CD4-positive, alpha-beta T cell treated with Interleukin-21 for 1 hour (primary cell): ENCODE measurements around the gene TMOD2.

Experiments used
- DNase-seq: peaks from one replicate; pipeline ENCODE4 v3.0.0-alpha.2; 2020

Gene TMOD2

DNA sequence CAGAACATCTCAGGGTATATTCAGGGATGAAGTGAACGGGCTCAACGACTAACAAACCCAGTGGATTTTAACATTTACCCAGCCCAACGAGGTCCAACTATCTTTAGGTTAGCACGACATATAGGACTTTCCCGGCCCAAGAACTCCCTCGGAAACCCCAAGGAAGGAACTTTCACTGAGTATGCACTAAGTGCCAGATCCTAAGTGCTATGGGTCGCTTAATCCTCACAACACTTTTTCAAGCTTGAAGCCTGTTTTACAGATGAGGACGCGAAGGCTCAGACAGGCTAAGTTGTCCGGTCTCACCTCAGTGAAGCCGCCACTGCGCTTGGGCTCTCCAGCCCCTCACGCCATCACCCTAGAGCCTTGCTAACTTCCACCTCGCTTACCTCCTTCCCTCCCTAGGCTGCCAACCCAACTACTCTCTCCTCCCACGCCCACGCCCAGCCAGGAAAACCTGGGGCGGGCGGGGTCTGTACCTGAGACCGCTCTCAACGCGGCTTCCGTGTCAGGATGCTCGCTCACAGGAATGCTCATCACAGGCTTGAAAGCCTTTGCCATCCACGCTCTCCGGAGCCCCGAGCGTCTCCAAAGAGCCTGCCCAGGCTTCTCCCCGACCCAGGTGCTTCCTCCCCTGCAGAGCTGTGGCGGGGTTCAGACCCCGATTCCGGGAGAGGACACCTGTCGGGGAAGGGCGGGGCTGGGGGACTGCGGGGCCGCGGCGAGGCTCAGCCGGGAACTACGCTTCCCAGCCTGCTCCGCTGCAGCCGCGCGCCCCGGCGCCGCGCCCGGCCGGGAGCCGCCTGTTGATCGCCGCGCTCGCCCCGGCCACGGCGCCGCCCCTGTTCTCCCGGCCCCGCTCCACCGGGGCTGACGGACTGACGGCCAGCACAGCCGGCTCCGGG is at the start of gene TMOD2:
Gene TMOD2, plus strand, starts transcription at position 806 of the 905 bp plus-strand sequence. CDS start 14,845 bp downstream, outside the sequence.
- peak; percentile 57 for DNase-seq

DNA sequence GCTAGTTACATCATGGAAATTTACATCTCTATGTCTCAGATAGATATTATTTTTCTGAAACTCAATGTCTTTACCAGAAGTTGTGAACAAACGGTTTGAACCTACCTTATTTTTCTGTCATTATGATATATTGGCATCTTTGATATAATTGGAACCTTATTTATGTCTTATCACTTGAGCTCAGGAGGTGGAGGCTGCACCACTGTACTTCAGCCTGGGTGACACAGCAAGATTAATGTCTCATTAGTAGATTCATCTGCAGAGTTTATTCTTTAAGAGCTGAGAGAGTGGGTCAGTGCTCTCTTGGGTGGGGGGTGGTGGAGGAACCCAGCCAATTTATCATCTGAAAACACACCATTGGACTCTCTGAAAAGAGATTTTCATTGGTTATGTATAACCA is 48.7 kb upstream of the TMOD2 start:
- DNase-seq, result no peak

DNA sequence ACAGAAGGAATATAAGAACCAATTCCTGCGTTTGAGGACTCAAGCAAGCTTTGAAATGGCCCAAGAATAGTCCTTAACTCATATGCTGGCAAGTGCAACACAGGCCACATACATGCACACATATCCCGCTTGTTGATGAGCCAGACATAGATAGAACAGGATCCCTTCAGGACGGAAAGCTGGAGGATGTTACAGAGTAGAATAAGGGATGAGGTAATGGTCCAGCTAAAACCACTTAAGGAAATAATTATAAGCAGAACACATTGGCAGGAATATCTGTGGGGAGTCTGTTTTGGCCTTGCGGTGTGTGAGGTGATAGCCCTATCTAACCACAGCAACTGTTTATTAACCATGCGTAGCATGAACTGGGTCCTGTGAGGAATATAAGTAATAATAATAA is 45.1 kb upstream of the TMOD2 start:
- DNase-seq, result no peak

DNA sequence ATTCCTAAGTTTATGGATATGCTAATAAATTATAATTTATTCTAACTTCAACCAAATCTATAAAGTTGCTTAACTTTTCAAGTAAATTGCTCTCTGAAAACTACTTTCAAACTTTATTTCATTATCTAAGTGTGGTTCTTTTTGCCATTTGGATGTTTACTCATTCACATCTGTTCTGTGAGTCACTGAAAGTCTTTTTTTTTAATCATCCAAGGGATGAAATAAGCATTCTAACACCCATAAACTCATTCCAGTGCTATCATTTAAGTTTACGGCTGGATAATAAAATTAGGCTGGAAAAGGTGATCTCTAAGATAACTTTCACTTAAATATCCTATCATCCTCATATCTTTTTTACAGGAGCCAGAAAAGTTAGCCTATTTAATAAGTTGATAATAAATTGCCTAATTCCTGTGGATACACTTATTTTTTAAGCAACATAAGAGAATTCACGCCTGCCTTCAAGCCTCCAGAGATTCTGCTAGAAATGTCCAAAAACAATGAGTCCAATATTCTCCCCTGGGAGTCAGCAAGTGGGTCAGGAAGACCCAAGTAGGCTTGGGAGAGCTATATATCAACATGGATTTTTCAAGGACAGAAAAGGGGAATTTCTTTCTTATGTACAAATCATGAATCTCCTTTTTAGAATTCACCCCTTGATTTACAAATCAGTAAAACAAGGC is 44.3 kb upstream of the TMOD2 start:
- DNase-seq, result no peak

DNA sequence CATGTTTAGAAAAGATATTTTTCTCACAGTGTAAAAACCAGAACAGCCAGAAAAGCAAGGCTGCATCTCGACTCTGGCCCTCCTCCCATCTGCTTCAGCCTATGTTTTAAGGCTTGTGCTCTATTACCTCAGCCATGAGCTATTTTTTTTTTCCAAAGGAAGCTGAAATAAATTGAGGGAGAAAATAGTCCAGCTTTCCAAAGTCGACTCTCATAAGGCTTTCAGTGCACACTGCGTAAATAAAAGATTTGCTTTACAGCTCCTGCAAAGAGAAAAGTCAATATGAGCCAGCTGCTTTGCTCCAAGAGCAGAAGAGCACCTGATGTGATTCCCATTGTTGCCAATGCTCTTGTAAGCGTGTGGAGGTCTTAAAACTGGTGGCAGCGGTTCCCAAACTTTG is 43.4 kb upstream of the TMOD2 start:
- DNase-seq, result no peak

DNA sequence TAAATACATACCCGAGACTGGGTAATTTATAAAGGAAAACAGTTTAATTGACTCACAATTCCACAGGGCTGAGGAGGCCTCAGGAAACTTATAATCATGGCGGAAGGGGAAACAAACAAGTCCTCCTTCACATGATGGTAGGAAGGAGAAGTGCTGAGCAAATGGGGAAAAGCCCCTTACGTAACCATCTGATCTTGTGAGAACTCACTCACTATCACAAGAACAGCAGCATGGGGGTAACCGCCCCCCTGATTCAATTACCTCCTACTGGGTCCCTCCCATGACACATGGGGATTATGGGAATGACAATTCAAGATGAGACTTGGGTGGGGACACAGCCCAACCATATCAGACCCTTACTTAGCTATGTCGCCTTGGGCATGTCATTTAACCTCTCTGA is 42.4 kb upstream of the TMOD2 start:
- no peak for DNase-seq

DNA sequence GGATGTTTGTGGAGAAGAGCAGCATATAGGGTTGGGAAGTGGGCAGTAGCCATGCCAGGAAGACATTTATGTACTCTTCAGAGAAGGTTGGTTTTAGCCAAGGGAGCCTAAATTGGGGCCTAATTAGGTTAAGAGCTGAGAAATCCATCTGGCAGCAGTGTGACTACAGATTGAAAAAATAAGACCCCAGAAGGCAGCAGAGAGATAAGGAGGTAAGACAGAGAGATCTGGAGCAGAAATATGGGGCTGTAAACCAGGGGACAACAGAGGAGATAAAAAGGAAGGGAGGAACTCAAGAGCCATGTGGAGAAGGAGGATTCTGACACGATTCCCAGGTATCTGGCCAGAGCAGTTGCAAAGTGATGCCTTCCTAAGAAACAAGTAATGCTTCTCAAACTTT is 37.2 kb upstream of the TMOD2 start:
- DNase-seq, result no peak

DNA sequence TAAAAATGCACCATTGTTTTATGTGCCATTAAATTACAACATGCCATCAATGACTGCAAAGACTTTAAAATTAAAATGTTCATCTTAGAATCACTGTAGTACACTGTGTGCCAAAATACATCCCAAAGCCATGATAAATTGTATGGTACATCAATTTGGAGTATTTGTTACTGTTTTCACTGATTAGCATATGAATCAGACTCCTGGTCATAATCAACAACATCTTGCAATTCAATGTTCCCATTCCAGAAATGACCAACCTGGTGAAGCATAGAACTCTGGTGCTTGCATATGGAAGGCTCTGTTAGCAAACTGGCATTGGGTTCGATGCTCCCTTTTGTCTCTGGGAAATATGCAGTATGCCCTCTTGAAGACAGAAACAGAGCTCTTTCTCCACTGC is 36.5 kb upstream of the TMOD2 start:
- DNase-seq, result no peak

DNA sequence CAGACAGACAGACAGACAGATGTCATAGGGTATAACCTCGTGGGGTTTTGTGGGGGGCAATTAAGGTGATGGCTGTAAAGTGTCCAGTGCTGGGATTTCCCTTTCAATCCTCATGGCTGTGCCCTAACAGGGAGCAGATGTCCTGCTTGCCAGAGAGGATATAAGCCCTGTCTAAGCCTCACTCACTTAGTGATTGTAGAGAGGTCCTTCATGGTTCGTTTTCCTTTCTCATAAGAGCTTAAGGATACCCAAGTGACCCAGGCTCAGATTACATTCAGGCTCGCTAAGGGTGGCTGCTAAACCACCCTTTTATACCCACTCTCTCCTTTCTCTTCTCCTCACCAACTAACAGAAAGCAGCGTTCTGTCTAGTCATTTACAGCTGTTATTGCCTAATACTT is 33.2 kb upstream of the TMOD2 start:
- no peak for DNase-seq

DNA sequence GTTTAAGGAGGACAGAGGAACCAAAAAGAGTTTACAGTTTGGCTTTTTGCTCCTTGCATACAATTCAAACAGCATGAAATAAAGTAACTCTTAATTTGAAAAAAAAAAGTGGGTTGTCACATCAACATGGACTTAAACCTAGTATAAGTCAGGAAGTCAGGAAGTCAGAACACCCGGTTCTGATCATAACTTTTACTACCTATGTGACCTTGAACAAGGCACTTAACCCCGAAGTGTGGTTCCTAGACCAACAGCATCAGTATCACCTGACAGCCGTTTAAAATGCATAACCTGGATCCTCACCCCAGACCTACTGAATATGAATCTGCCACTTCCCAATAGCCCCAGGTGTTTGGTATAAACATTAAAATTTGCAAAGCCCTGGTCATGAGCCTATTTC is 32.7 kb upstream of the TMOD2 start:
- DNase-seq, result no peak

DNA sequence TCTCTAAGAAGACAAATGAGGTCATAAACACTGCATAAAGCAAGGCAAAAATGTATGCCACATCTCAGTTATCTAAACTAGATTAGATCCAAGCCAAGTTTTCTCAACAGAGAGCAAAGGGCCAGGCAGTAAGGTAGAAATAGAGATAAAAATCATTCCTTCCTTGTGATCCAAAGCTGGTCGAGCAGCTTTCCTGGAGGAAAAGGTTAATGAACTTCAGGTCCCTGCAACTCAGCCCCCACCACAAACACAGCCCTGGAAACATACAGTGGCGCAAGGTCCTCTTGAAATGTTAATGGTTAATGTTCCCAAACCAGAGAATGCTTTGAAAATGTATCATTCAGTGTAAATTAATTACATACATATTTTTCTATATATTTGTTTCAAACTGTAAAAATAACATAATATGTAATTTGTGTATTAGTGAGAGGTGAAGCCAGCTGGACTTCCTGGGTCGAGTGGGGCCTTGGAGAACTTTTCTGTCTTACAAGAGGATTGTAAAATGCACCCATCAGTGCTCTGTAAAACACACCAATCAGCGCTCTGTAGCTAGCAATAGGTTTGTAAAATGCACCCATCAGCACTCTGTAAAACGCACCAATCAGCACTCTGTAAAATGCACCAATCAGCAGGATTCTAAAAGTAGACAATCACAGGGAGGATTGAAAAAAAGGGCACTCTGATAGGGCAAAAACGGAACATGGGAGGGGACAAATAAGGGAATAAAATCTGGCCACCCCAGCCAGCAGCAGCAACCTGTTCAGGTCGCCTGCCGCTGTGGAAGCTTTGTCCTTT is 31.0 kb upstream of the TMOD2 start:
- DNase-seq, result no peak

DNA sequence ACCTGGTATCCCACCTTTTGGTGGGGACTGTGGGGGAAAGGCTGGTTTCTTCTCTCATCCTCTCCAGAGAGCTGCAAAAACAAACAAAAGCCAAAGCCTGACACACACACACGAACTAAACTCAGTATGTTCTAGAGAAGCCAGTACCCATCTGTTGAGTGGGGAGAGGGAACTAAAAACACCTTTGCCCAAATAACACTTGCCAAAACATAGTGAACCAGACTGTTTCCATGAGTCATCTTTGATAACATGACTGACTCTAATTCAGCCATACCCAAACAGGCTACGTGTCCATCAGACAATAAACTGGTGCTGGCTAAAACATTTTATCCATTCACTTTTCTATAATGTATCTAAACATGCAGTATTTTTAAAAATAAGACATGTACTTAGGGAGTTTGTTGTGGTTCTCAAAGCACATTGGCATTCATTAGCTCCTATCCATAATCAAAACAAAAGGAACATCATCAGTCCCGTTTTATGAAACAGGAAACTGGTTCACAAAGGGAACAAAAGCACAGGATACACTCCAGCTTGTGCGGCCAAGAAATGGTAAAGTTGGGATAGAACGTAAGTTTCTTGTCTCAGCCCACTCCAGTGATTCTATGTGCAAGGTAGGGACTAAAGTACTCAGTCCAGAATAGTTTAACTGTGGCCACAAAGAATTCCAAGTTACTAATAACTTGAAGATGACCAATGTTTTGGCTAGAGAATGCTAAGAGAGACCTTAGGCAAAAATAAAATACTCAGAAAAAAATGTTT is 30.0 kb upstream of the TMOD2 start:
- DNase-seq, result no peak

DNA sequence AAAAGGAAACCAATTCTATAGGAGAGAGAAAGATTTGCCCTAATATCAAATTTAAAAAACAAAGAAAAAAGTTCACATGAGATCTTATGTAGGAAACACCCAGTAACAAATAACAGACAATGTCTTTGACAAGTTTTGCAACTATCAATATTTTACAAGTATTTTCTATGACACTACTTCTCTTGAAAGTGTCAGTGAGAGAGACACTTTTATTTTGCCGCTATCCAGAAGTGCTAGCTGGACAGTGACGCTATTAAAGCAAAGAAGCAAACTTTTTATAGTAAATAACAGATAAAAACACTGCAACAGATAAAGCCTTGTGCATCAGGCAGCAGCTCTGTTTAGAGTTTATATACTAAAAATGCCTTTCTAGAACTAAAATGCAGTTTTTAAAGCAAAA is 27.2 kb upstream of the TMOD2 start:
- no peak for DNase-seq

DNA sequence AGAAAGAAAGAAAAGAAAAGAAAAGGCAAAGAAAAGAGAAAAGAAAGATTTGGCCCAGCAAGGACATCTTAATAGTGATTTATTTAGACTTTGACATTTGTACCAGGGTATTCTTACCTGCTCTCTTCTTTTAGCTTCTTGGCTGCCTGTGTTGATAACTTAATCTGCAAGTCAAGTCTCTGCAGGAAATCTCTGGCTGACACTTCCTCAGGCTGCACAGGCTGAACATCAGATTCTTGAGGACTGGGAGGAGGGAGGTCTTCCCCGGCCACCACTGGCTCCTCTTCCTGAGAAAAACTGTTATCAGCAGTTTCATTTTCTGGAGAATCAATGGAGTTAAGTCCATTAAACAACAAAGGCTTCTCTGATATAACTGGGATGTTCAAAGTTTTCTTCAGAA is 26.7 kb upstream of the TMOD2 start:
- DNase-seq, result no peak

DNA sequence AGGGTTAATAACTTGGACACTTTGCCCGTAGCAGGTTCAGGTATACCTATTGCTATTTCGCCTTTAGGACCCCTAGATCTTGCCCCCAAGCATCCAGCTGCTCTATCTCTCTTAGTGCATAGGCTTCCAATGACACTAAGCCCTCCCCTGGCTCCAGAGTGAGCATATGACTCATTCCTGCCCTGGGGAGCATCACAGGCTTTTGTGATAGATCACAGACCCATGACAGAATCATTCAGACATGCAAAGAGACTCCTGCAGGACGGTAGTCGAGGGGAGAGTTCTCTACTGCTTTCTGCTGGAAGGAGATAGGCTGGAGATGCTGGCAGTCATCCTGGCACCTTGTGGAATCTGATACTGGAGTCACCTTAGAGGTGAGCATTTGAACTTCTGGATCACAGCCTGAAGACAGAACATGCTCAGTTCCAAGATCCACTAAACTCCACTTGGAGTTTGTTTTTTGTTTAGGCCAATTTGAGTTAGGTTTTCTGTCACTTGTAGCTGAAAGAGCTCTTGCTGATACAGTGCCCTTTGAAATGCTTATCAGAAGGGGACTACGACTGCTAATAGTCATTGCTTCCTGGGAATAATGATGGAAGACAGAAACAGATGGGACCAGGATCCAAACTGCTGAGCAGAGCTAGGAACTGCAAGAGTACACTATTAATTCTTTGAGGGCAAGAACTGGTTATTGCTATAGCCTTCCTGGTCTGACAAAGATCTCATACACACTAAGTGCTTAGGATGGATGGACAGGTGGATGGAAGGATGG is 24.9 kb upstream of the TMOD2 start:
- no peak for DNase-seq

DNA sequence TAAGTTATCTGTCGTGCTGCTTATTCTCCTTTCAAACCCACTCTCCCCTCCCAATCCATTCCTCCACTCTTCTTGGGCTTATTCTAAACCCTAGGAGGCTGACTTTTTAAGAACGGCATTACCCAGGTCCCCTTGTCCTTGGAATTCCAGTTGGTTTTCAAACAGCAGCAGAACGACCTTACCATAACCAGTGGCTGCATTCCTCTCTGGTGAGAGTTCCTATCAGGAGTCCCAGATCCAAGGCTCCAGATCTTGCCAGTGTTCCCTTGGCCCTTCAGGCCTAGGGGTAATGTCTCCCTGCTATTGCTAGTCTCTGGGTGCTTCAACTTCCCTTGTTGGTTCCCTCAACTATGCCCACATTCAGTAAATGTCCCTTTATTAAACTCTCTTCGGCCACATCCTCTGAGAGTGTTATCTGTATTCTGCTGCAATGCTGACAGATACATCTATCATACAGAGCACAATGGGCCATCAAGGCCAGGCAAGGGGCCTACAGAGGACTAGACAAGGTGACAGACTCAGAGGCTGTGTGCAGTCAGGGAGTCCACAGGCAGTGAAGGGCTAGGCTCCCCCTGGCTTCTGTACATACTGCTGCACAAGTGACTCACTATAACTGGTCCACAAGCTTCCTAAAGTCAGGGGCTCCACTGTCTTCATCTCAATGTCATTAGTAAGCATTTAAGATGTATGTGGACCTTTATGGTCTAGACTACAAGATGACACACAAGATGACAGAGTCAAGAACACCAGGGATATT is 24.1 kb upstream of the TMOD2 start:
- DNase-seq, result no peak

DNA sequence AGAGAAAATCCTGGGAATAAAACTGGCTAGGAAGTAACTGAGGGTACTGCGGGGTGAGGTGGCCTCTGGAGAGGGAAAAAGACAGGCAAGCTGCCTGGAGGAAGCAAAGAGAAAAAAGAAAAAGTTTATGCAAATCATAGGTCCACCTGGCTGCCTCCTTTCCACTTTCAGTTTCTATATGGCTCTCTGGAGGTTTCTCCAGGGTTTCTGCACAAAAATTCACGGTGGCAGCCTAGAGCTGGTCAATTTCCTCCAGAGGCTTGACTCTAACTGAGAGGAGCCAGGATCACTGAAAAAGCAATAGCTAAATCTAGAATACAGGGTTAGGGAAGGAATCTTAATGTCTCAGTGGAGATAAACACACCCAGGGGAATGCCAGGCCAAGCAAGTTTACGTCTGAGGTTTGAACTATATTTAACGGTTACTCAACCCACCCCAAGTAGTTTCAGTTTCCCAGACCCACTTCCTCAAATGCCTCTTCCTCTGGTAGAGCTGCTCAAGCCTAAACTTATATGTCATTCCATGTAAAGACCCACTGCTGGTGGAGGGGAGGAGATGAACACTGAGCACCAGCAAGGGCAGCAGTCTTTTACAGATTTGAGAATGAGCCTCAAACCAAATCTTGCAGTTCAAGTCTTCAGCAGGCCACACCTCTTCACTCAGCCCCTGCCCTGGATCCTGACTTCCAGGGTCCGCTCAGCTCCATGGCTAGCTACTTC is 19.7 kb upstream of the TMOD2 start:
- DNase-seq, result peak; percentile 66

DNA sequence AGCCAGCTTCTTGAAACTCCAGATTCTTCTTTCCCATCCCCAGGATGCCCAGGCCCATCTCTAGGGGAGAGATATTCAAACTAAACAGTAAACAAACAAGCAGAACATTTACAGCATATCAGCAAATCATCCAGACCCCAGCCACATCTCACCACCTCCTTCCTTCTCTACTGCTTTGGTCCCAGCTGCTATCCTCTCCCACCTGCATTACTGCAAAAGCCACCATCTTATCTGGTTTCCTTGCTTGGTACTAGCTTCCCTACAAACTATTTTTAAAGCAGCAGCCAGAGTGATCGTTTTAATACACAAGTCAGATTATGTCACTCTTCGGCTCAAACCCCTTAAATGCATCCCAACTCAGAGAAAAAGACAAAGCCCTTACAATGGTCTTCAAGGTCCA is 18.8 kb upstream of the TMOD2 start:
- DNase-seq, result no peak

DNA sequence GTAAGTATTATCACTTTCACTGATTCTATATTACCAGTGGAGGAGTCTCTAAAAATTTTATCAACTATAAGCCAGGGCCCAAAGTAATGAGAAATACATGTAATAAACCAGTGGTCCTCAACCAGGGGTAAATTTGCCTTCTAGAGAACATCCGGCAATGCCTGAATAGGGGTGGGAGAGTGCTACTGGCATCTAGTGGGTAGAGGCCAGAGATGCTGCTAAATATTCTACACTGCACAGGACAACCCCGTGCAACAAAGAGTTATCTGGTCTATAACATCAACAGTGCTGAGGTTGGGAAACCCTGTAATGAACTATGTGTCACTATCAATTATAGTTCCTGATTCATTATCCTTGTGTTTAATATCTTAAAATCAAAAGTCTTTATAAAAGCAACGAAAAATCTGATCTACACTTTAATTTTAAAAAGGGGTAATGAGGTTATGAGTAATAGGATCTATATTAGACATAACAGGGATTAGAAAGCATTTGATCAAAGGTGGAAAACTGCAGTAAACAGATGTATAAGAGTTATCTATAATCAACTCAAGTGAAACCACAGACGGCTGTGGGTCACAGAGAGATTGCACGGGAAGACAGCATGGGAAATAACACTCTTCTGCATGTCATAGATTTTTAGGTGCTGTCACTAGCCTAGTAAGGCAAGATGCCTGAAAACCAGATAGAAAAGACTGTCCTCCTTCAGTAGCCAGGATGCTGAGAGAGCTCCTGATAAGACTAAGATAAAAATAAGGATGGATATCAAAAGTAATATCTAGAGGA is 16.0 kb upstream of the TMOD2 start:
- DNase-seq, result peak; percentile 54

DNA sequence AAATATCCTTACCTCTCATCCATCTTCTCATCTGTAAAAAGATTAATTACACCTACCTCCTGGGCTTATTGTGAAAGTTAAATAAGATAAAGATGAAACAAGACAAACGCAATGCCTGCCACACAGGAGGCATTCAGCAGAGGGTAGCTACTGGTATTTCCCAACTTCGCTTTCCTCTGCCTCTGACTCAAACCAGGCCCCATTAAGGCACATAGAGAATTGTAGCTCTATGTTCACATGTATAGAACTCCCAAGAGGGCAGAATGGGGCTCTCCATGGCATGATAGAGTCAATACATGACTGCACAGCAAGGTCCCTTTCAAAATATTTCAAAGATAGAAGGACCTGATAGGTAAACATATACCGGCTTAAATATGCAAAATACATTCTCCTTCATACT is 15.3 kb upstream of the TMOD2 start:
- DNase-seq, result no peak
